Neural crest cell (in vitro differentiated cells): ENCODE results near the gene EIF4G3. TPM values are rescaled to one million over a fixed set of nuclear protein-coding genes. Genes with fewer than 3 reads are reported as not detected.

Experiments
- DNase-seq: peaks from one replicate; pipeline ENCODE4 v3.0.0; 2021; ENCODE audit warnings: low read depth, mixed read lengths, low spot score
- H3K27ac Mint-ChIP-seq: one replicate; pipeline ENCODE4 v1.8.0; 2021; ENCODE audit warnings: mild to moderate bottlenecking, mixed read lengths; ENCODE audit not compliant: unreplicated experiment
- H3K27me3 Mint-ChIP-seq: 2 replicates; pipeline ENCODE4 v1.8.0; 2021; ENCODE audit warnings: low read depth, mild to moderate bottlenecking, mixed read lengths
- H3K36me3 Mint-ChIP-seq: 2 replicates; pipeline ENCODE4 v1.8.0; 2021; ENCODE audit warnings: low read depth, mild to moderate bottlenecking, mixed read lengths
- H3K4me1 Mint-ChIP-seq: 2 replicates; pipeline ENCODE4 v1.8.0; 2021; ENCODE audit warnings: mixed read lengths
- H3K4me3 Mint-ChIP-seq: one replicate; pipeline ENCODE4 v1.8.0; 2021; ENCODE audit warnings: mild to moderate bottlenecking, mixed read lengths
- H3K9me3 Mint-ChIP-seq: 2 replicates; pipeline ENCODE4 v1.8.0; 2021; ENCODE audit warnings: mixed read lengths
- total RNA-seq: library from RNA; stranded (reverse); gene quantifications from 2 replicates; pipeline ENCODE4 v1.2.1, GENCODE V29; 2021
- TF ChIP-seq, protein P1 (sequence below): fragments of 200-600 bp; sonication (generic); conservative IDR thresholded peaks from 2 replicates; pipeline ENCODE4 v1.5.0; 2021; ENCODE audit warnings: antibody characterized with exemption, mild to moderate bottlenecking

EIF4G3 gene
- total RNA-seq, 1 donor from 2014 or later: 97.5 TPM

- Mint-ChIP-seq H3K4me3 (no peak overlapping the region), H3K36me3 (peaks cover 6% of the 10 kb centered on the region), H3K27ac (peak overlapping the region; percentile 53), H3K27me3 (no peaks in the 10 kb centered on the region), H3K4me1 (peaks cover 25% of the 10 kb centered on the region), H3K9me3 (no peaks in the 10 kb centered on the region)
- TF ChIP-seq, protein P1, sequence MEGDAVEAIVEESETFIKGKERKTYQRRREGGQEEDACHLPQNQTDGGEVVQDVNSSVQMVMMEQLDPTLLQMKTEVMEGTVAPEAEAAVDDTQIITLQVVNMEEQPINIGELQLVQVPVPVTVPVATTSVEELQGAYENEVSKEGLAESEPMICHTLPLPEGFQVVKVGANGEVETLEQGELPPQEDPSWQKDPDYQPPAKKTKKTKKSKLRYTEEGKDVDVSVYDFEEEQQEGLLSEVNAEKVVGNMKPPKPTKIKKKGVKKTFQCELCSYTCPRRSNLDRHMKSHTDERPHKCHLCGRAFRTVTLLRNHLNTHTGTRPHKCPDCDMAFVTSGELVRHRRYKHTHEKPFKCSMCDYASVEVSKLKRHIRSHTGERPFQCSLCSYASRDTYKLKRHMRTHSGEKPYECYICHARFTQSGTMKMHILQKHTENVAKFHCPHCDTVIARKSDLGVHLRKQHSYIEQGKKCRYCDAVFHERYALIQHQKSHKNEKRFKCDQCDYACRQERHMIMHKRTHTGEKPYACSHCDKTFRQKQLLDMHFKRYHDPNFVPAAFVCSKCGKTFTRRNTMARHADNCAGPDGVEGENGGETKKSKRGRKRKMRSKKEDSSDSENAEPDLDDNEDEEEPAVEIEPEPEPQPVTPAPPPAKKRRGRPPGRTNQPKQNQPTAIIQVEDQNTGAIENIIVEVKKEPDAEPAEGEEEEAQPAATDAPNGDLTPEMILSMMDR: no peak
- no peak for DNase-seq
Observed at GRCh38 chr1:20949871-20950590, 226.7 kb downstream of the EIF4G3 start.

GRCh38 chr1:20948101-20948500 lies 228.6 kb downstream of the EIF4G3 start:
- Mint-ChIP-seq H3K27ac (no peak overlapping the region), H3K4me3 (no peak overlapping the region), H3K9me3 (no peaks in the 10 kb centered on the region), H3K4me1 (peaks cover 25% of the 10 kb centered on the region), H3K27me3 (no peaks in the 10 kb centered on the region), H3K36me3 (peaks cover 2% of the 10 kb centered on the region)
- DNase-seq: no peak
- TF ChIP-seq, protein P1: no peak

- Mint-ChIP-seq H3K36me3 (peaks cover 2% of the 10 kb centered on the region), H3K4me1 (peaks cover 25% of the 10 kb centered on the region), H3K27ac (no peak overlapping the region), H3K4me3 (no peak overlapping the region), H3K9me3 (no peaks in the 10 kb centered on the region), H3K27me3 (no peaks in the 10 kb centered on the region)
- TF ChIP-seq, protein P1: no peak
- no peak for DNase-seq
Observed at GRCh38 chr1:20947409-20947808, 229.3 kb downstream of the EIF4G3 start.

GRCh38 chr1:20936621-20937020 lies 240.1 kb downstream of the EIF4G3 start:
- TF ChIP-seq, protein P1: no peak
- Mint-ChIP-seq H3K9me3 (no peaks in the 10 kb centered on the region), H3K27me3 (no peaks in the 10 kb centered on the region), H3K27ac (no peak overlapping the region), H3K36me3 (peaks cover 8% of the 10 kb centered on the region), H3K4me3 (no peak overlapping the region), H3K4me1 (peaks cover 9% of the 10 kb centered on the region)
- DNase-seq: no peak

DNA sequence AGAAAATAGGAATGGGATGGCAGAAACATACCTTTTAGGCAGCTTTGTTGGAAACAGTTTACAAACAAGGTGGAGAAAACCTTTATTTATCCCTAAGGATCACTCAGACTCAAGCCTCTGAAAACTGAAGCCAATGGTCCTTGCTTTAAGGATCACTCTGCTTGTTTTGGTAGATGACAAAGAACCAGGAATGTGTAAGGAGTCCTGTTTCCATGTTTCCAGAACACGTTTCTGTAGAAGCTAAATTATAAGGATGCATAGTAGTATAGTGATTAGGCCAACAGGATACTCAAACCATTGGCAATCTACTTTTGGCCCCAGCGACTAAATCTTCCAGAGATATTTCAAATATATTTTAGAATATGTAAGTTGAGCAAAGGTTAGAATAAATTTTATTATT lies 240.5 kb downstream of the EIF4G3 start:
- no peak overlapping the region for H3K4me3 Mint-ChIP-seq
- H3K36me3 Mint-ChIP-seq: peaks cover 5% of the 10 kb centered on the region
- H3K27me3 Mint-ChIP-seq: no peaks in the 10 kb centered on the region
- peaks cover 7% of the 10 kb centered on the region for H3K4me1 Mint-ChIP-seq
- TF ChIP-seq, protein P1: no peak
- no peak overlapping the region for H3K27ac Mint-ChIP-seq
- DNase-seq: no peak
- H3K9me3 Mint-ChIP-seq: no peaks in the 10 kb centered on the region
